Measurements from ENCODE around the gene PUM2.

DNA sequence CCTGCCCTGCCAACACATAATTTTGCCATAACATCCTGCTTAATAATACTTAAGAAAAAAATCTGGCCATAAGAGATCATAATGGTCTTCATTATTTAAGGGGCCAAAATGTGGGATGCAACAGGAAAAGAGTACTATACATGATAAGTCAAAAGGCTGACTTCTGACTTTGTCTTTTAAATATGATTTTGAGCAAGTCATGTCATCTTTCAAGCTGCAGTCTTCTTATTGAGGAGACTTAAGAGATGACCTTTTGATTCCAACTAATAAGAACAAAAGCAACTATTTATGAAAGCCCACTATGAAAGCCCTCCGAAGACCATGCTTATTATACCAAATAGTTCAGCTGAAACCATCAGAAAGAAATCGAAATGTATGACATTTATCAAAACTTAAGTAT, 41.6 kb downstream of the PUM2 start:
- TF ChIP-seq POLR2A (IDR thresholded peaks at IDR 0.05), result no peak
- TF ChIP-seq, protein P1, sequence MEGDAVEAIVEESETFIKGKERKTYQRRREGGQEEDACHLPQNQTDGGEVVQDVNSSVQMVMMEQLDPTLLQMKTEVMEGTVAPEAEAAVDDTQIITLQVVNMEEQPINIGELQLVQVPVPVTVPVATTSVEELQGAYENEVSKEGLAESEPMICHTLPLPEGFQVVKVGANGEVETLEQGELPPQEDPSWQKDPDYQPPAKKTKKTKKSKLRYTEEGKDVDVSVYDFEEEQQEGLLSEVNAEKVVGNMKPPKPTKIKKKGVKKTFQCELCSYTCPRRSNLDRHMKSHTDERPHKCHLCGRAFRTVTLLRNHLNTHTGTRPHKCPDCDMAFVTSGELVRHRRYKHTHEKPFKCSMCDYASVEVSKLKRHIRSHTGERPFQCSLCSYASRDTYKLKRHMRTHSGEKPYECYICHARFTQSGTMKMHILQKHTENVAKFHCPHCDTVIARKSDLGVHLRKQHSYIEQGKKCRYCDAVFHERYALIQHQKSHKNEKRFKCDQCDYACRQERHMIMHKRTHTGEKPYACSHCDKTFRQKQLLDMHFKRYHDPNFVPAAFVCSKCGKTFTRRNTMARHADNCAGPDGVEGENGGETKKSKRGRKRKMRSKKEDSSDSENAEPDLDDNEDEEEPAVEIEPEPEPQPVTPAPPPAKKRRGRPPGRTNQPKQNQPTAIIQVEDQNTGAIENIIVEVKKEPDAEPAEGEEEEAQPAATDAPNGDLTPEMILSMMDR (IDR thresholded peaks at IDR 0.05), result no peak
